SK-N-SH (cell line): ENCODE results near the gene ZBTB16. TPM values are rescaled to one million over a fixed set of nuclear protein-coding genes. Genes with fewer than 3 reads are reported as not detected.

Experiments
- CTCF ChIA-PET: fragments of 300-600, 350-600 bp; formaldehyde crosslinking; extraction: SDS; loops from one replicate; lab custom pipeline; 2021; lab: Yijun Ruan, JAX
- POLR2A ChIA-PET: fragments of 350-600 bp; sonication (Branson Sonifier 250); formaldehyde crosslinking; extraction: SDS; loops from one replicate; lab custom pipeline; 2020; ENCODE audit warnings: antibody characterized with exemption, inconsistent platforms; lab: Yijun Ruan, JAX
- DNase-seq: peaks from one replicate; pipeline ENCODE4 v3.0.0; 2012
- H2AFZ ChIP-seq: fragments of 200-600 bp; sonication (generic); 2 replicates; pipeline ENCODE4 v1.8.1; 2016; ENCODE audit warnings: antibody characterized with exemption, mild to moderate bottlenecking, low read depth
- H3F3A ChIP-seq: fragments of 200-600 bp; sonication (generic); replicated peaks from 2 replicates; pipeline ENCODE3; 2016; ENCODE audit warnings: antibody characterized with exemption, mild to moderate bottlenecking; ENCODE audit not compliant: insufficient read depth
- H3K27ac ChIP-seq, 2 experiments: fragments of 200-500 bp in 1 of 2; fragments of 200-600 bp in 1 of 2; sonication (Bioruptor generic) in 1 of 2; sonication (generic), shearing (Covaris generic) in 1 of 2; 2 replicates each; pipeline versions ENCODE4 v1.5.1 to v1.6.1; 2014 to 2016; ENCODE audit warnings: low read depth in 2 of 2, inconsistent platforms in 1 of 2, low read length in 1 of 2, mild to moderate bottlenecking in 1 of 2, mixed read lengths in 1 of 2
- H3K27me3 ChIP-seq: fragments of 200-600 bp; sonication (generic), shearing (Covaris generic); 2 replicates; pipeline ENCODE4 v1.6.1; 2016; ENCODE audit warnings: mixed run types; ENCODE audit not compliant: insufficient read depth
- H3K36me3 ChIP-seq, 2 experiments: fragments of 200-500 bp in 1 of 2; fragments of 200-600 bp in 1 of 2; sonication (Bioruptor generic) in 1 of 2; sonication (generic) in 1 of 2; replicated peaks in 1 of 2; 2 replicates each; pipeline versions ENCODE3 to v1.5.1; 2014 to 2016; ENCODE audit warnings: low read length in 1 of 2, mild to moderate bottlenecking in 1 of 2; ENCODE audit not compliant: insufficient read depth in 2 of 2, control insufficient read depth in 1 of 2
- H3K4me1 ChIP-seq, 2 experiments: fragments of 200-500 bp in 1 of 2; fragments of 200-600 bp in 1 of 2; sonication (Bioruptor generic) in 1 of 2; sonication (generic), shearing (Covaris generic) in 1 of 2; 2 replicates each; pipeline versions ENCODE4 v1.5.1 to v1.6.1; 2014 to 2016; ENCODE audit warnings: low read depth in 1 of 2, low read length in 1 of 2, mixed run types in 1 of 2; ENCODE audit not compliant: insufficient read depth in 2 of 2, control insufficient read depth in 1 of 2
- H3K4me2 ChIP-seq: fragments of 200-600 bp; sonication (generic), shearing (Covaris generic); 2 replicates; pipeline ENCODE4 v1.6.1; 2017; ENCODE audit warnings: mixed run types
- H3K4me3 ChIP-seq, 2 experiments: fragments of 200-500 bp in 1 of 2; fragments of 200-600 bp in 1 of 2; sonication (Bioruptor generic) in 1 of 2; sonication (generic), shearing (Covaris generic) in 1 of 2; 2 replicates each; pipeline versions ENCODE4 v1.5.1 to v1.8.1; 2014 to 2016; ENCODE audit warnings: low read depth in 2 of 2, inconsistent platforms in 1 of 2, low read length in 1 of 2, mild to moderate bottlenecking in 1 of 2, mixed read lengths in 1 of 2, moderate library complexity in 1 of 2
- H3K79me2 ChIP-seq: fragments of 200-600 bp; sonication (generic); 2 replicates; pipeline ENCODE4 v1.8.1; 2017; ENCODE audit warnings: mild to moderate bottlenecking; ENCODE audit not compliant: insufficient read depth
- H3K9ac ChIP-seq: fragments of 200-600 bp; sonication (generic); 2 replicates; pipeline ENCODE4 v1.6.1; 2017; ENCODE audit warnings: mixed run types
- H3K9me2 ChIP-seq: fragments of 200-600 bp; sonication (generic); 2 replicates; pipeline ENCODE4 v1.6.1; 2017; ENCODE audit warnings: mixed run types
- H3K9me3 ChIP-seq: fragments of 200-600 bp; sonication (generic); 2 replicates; pipeline ENCODE4 v1.6.1; 2017; ENCODE audit warnings: mixed run types, mild to moderate bottlenecking, moderate library complexity
- H4K20me1 ChIP-seq: fragments of 200-600 bp; sonication (generic); 2 replicates; pipeline ENCODE4 v1.6.1; 2017; ENCODE audit warnings: mild to moderate bottlenecking, mixed run types; ENCODE audit not compliant: insufficient read depth
- ELF1 ChIP-seq: IDR thresholded peaks from 2 replicates; pipeline ENCODE4 v1.4.0; 2012
- EZH2phosphoT487 ChIP-seq: fragments of 200-600 bp; sonication (generic); IDR thresholded peaks from 2 replicates; pipeline ENCODE4 v1.6.1; 2017; ENCODE audit warnings: low read depth, mixed run types, mild to moderate bottlenecking, antibody characterized with exemption, moderate library complexity, borderline replicate concordance
- FOSL2 ChIP-seq: IDR thresholded peaks from 2 replicates; pipeline ENCODE4 v1.4.0; 2012; ENCODE audit warnings: low read depth, mild to moderate bottlenecking, moderate library complexity, borderline replicate concordance
- GABPA ChIP-seq: IDR thresholded peaks from 2 replicates; pipeline ENCODE4 v1.4.0; 2012; ENCODE audit warnings: low read depth, mild to moderate bottlenecking
- JUND ChIP-seq: IDR thresholded peaks from 2 replicates; pipeline ENCODE4 v1.4.0; 2012
- RAD21 ChIP-seq: IDR thresholded peaks from 2 replicates; pipeline ENCODE4 v1.6.1; 2012; ENCODE audit warnings: mild to moderate bottlenecking, low read length
- RXRA ChIP-seq: IDR thresholded peaks from 2 replicates; pipeline ENCODE4 v1.4.0; 2012; ENCODE audit warnings: low read depth, mild to moderate bottlenecking, borderline replicate concordance
- SIN3A ChIP-seq: IDR thresholded peaks from 2 replicates; pipeline ENCODE4 v1.6.1; 2012; ENCODE audit warnings: low read depth, mild to moderate bottlenecking, low read length, moderate library complexity, borderline replicate concordance
- TAF1 ChIP-seq: IDR thresholded peaks from 2 replicates; pipeline ENCODE4 v1.6.1; 2012; ENCODE audit warnings: low read depth, mild to moderate bottlenecking, low read length, moderate library complexity, borderline replicate concordance
- TCF12 ChIP-seq: IDR thresholded peaks from 2 replicates; pipeline ENCODE4 v1.4.0; 2012
- TEAD4 ChIP-seq: IDR thresholded peaks from 2 replicates; pipeline ENCODE4 v1.4.0; 2012; ENCODE audit warnings: mild to moderate bottlenecking, borderline replicate concordance; ENCODE audit not compliant: insufficient read depth
- YY1 ChIP-seq: IDR thresholded peaks from 2 replicates; pipeline ENCODE4 v1.4.0; 2012; ENCODE audit warnings: low read depth, mild to moderate bottlenecking
- WGBS: methylation state at CpG from one replicate; pipeline ENCODE4 v1.1.6; 2017; ENCODE audit warnings: low lambda C conversion rate; 5-methylcytosine and 5-hydroxymethylcytosine counted together
- polyA plus RNA-seq, 3 experiments: library from polyadenylated mRNA; depleted of rRNA; stranded (reverse); fragments of >200 nt; gene quantifications; 2 replicates each; pipeline ENCODE4 v1.2.3, GENCODE V29; 2012
- TF ChIP-seq, protein P1 (sequence below): IDR thresholded peaks from 2 replicates; pipeline ENCODE4 v1.6.1; 2012; ENCODE audit warnings: mild to moderate bottlenecking, low read depth, low read length, moderate library complexity
- TF ChIP-seq, protein P2 (sequence below): IDR thresholded peaks from 2 replicates; pipeline ENCODE4 v1.4.0; 2012; ENCODE audit warnings: low read depth, borderline replicate concordance
- TF ChIP-seq, protein P3 (sequence below): IDR thresholded peaks from 2 replicates; pipeline ENCODE4 v1.4.0; 2012; ENCODE audit warnings: low read depth, borderline replicate concordance
- TF ChIP-seq, protein P4 (sequence below): IDR thresholded peaks from 2 replicates; pipeline ENCODE4; 2012

ZBTB16 gene
- polyA plus RNA-seq, 1 of the 3 experiments (the other 2 are of a cell fraction): not detected

DNA sequence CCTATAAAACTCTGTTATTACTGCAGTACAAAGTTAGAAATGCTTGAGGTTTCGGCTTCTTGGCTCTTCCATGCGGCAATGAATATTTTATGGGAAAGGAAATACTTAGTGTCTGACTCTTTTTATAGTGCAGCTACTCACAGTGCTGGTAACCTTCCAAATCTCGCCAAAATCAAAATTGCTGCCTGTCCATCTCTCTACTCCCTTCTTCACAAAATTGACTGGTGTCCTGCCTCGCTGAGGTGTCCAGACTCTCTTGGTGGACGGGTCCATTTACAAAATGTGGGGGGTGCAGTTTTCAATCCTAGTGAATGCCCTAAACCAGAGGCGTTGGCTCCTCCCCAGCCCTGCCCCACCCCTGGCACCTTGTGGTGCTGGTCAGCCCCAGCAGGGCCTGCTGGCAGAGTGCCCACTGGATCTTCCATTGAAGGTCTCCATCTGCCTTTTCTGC lies 73.5 kb downstream of the ZBTB16 start:
- POLR2A ChIA-PET: no interaction called here
- no peak overlapping the region for H3K4me2 ChIP-seq

DNA sequence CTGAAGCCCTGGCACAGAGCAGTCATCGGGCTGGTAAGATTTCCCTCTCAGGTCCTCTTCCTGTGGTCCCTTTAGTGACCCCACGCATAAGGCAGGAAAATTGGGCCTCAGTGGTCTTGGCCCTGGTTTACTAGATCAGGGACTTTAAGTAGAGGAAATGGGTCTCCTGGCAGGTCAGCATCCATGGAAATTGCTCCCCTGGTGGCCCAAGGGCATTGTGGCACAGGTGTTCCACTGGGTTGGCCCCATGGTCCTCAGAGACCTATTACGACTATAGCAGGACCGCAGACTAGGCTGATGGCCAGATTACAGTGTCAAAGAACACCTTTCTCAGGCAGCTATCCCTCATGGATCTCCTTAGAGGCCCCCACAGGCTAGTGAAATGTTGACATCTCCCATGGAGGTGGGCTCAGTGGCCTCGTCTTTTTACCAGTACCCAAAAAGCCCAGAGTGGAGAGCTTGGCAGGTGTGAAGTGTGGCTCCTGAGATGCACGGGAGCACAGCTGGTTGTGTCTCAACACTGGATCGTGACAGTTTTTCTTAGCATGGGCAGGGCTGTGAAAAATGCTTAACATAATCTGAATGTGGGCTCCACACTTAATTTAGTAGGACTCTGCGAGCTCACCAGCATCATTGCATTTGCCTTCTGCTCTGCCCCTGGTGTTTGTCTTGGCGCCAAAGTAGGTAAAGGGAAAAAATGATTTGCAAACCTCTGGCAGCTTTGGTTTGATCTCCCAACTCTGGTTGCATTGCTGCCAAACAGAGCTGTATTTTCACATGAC lies 74.2 kb downstream of the ZBTB16 start:
- Histone ChIP-seq H3K9ac (no peak overlapping the region), H3K27me3 (peaks cover 11% of the 10 kb centered on the region; the same call in 1 of the 2 replicates), H3K79me2 (no peaks in the 10 kb centered on the region), H2AFZ (no peak overlapping the region), H3K4me2 (no peak overlapping the region), H3K36me3 (no peaks in the 10 kb centered on the region), H3K9me2 (no peaks in the 10 kb centered on the region), H3F3A (no peaks in the 10 kb centered on the region), H4K20me1 (no peaks in the 10 kb centered on the region), H3K4me3 (no peak overlapping the region), H3K4me1 (peaks cover 0 to 4% of the 10 kb centered on the region in 2 experiments; a peak in 1 of 4 replicates), H3K9me3 (no peaks in the 10 kb centered on the region), H3K27ac (no peak overlapping the region)
- ChIA-PET CTCF (interaction anchor here (0.8 to 1.2 kb wide), 4 partner anchors 11 to 139 kb away, joined by 3 to 4 read pairs (median 4); no protein-coding TSS in a partner anchor), POLR2A (no interaction called here)
- WGBS: 46% methylated on average over 9 of the region's 9 CpGs
- no peak for DNase-seq
- TF ChIP-seq EZH2phosphoT487 (no peak), TAF1 (no peak), RAD21 (no peak), YY1 (no peak), GABPA (no peak), SIN3A (no peak)
- TF ChIP-seq, protein P1, sequence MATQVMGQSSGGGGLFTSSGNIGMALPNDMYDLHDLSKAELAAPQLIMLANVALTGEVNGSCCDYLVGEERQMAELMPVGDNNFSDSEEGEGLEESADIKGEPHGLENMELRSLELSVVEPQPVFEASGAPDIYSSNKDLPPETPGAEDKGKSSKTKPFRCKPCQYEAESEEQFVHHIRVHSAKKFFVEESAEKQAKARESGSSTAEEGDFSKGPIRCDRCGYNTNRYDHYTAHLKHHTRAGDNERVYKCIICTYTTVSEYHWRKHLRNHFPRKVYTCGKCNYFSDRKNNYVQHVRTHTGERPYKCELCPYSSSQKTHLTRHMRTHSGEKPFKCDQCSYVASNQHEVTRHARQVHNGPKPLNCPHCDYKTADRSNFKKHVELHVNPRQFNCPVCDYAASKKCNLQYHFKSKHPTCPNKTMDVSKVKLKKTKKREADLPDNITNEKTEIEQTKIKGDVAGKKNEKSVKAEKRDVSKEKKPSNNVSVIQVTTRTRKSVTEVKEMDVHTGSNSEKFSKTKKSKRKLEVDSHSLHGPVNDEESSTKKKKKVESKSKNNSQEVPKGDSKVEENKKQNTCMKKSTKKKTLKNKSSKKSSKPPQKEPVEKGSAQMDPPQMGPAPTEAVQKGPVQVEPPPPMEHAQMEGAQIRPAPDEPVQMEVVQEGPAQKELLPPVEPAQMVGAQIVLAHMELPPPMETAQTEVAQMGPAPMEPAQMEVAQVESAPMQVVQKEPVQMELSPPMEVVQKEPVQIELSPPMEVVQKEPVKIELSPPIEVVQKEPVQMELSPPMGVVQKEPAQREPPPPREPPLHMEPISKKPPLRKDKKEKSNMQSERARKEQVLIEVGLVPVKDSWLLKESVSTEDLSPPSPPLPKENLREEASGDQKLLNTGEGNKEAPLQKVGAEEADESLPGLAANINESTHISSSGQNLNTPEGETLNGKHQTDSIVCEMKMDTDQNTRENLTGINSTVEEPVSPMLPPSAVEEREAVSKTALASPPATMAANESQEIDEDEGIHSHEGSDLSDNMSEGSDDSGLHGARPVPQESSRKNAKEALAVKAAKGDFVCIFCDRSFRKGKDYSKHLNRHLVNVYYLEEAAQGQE: no peak
- TF ChIP-seq, protein P2, sequence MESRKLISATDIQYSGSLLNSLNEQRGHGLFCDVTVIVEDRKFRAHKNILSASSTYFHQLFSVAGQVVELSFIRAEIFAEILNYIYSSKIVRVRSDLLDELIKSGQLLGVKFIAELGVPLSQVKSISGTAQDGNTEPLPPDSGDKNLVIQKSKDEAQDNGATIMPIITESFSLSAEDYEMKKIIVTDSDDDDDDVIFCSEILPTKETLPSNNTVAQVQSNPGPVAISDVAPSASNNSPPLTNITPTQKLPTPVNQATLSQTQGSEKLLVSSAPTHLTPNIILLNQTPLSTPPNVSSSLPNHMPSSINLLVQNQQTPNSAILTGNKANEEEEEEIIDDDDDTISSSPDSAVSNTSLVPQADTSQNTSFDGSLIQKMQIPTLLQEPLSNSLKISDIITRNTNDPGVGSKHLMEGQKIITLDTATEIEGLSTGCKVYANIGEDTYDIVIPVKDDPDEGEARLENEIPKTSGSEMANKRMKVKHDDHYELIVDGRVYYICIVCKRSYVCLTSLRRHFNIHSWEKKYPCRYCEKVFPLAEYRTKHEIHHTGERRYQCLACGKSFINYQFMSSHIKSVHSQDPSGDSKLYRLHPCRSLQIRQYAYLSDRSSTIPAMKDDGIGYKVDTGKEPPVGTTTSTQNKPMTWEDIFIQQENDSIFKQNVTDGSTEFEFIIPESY: no peak
- TF ChIP-seq, protein P3, sequence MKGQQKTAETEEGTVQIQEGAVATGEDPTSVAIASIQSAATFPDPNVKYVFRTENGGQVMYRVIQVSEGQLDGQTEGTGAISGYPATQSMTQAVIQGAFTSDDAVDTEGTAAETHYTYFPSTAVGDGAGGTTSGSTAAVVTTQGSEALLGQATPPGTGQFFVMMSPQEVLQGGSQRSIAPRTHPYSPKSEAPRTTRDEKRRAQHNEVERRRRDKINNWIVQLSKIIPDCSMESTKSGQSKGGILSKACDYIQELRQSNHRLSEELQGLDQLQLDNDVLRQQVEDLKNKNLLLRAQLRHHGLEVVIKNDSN: no peak

More for the DNA sequence above, 73.5 kb downstream of the ZBTB16 start:
- Histone ChIP-seq H3K27me3 (peaks cover 11% of the 10 kb centered on the region; the same call in 1 of the 2 replicates), H3F3A (no peaks in the 10 kb centered on the region), H3K79me2 (no peaks in the 10 kb centered on the region), H3K27ac (no peak overlapping the region), H3K4me3 (no peak overlapping the region), H3K36me3 (no peaks in the 10 kb centered on the region), H2AFZ (no peak overlapping the region), H3K9ac (no peak overlapping the region), H3K4me1 (peaks cover 0 to 4% of the 10 kb centered on the region in 2 experiments; a peak in 1 of 4 replicates), H4K20me1 (no peaks in the 10 kb centered on the region), H3K9me3 (no peaks in the 10 kb centered on the region), H3K9me2 (no peaks in the 10 kb centered on the region)
- 38% methylated on average over 5 of the region's 6 CpGs for WGBS
- TF ChIP-seq JUND (no peak), FOSL2 (no peak), RXRA (no peak), TEAD4 (no peak), ELF1 (no peak), EZH2phosphoT487 (no peak), TCF12 (no peak)
- TF ChIP-seq, protein P4, sequence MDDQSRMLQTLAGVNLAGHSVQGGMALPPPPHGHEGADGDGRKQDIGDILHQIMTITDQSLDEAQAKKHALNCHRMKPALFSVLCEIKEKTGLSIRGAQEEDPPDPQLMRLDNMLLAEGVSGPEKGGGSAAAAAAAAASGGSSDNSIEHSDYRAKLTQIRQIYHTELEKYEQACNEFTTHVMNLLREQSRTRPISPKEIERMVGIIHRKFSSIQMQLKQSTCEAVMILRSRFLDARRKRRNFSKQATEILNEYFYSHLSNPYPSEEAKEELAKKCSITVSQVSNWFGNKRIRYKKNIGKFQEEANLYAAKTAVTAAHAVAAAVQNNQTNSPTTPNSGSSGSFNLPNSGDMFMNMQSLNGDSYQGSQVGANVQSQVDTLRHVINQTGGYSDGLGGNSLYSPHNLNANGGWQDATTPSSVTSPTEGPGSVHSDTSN: no peak
- TF ChIP-seq, protein P2: no peak
- no peak for DNase-seq
- CTCF ChIA-PET: no interaction called here
